HG03432 (cell line): ENCODE data around the gene CYP3A7.
"Not testable (repeated sequence)": the region's sequence is repeated elsewhere in the genome, so short reads cannot be mapped to it uniquely, and the experiment has no call there.

ENCODE experiments used
- ATAC-seq: cut with Tn5 transposase; IDR thresholded peaks from one replicate; pipeline ENCODE4 v1.9.1; 2021; ENCODE audit warnings: mild to moderate bottlenecking, moderate library complexity; ENCODE audit not compliant: unreplicated experiment

Gene CYP3A7

DNA sequence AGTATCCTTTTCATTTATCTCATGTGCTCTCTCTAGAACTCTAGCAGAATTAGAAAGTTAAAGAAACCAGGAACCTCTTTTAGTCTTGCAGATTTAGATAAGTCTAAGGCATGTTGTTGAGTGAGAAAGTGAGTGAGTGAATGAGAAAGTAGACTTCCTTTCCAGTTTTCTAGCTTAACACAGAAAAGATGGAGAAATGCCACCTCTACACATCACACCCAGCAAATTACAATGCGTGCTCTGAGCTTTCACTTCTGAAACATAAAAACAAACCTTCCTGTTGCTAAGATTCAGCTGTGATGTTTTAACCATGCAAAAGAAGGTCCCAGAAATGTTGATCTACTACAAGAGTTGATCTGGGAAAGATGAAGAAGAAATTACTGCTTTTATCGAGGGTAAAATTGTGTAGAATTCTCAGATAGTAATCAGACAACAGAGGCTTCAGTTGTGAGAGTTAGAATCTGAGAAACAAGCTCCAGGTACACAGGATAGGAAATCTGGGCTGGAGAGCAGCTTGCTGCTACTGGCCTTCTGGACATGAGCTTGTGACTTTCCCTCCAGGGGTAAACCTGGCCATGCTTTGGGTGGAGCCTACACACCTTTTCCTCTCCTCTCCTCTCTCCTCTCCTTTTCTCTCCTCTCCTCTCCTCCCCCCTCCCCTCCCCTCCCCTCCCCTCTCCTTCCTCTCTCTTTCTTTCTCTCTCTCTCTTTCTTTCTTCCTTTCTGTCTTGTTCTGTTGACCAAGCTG, 59.8 kb downstream of the CYP3A7 start:
- no peak for ATAC-seq

DNA sequence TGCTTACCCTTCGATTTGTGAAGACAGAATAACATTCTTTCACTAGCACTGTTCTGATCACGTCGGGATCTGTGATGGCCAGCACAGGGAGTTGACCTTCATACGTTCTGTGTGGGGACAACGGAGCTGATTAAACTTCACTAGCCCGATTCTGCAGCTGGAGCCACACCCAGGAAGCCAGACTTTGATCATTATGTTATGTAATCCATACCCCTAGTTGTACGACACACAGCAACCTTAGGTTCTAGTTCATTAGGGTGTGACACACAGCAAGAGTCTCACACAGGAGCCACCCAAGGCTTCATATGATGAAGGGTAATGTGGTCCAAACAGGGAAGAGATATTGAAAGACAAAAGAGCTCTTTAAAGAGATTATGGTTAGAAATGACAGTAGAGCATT, 62.4 kb downstream of the CYP3A7 start:
- ATAC-seq, result no peak

DNA sequence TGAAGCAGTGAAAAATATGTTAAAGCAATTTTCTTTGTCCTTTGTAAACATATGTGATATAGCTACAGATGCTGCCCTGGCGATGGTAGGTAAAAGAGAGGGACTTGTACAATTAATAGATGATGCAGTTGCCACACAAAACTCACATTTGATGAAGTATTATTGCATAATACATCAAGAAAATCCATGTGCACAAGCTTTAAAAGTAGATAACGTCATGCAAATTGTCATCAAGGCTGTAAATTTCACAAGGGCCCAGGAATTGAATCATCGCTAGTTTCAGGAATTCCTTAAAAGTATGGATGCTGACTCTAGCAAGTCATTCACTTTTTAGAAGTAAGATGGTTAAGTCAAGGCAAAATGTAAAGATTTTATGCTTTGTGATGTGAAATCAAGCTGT, 65.2 kb downstream of the CYP3A7 start:
- ATAC-seq, result no peak

DNA sequence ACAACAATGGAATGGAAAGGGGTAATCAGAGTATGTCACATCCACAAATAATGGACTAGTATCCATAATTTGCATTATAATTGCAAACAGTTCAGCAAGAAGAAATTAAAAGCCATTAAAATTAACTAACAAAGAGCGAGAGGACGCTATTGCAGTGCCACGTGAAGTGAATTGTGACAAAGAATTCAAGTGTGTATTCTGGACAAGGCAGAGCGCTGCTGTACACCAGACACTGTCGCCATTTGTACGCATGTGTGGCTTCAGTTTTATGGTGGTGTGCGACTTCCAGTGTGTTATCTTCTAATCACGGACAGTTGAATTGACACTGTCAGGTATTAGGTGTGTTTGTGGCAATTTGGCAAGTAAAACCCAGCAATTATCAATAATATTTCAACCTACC, 66.5 kb downstream of the CYP3A7 start:
- no peak for ATAC-seq

DNA sequence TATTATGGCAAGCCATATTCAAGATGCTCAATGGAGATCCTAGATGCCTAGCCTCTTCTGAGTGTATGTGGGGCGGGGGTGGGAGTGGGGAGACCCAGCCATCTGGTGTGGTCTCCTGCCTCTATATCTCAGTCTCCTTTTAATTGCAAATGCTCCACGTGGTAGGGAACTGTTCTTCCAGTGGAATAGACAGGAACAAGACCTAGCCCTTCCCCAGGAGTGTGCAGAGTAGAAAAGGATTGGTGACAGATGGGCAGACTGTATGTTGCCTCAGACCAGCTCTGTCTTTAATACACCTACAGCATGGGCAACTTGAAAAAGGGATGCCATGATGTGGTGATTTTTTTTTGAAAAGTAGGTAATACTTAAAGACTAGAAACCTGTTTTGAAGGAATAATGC, 67.8 kb downstream of the CYP3A7 start:
- ATAC-seq, result no peak

DNA sequence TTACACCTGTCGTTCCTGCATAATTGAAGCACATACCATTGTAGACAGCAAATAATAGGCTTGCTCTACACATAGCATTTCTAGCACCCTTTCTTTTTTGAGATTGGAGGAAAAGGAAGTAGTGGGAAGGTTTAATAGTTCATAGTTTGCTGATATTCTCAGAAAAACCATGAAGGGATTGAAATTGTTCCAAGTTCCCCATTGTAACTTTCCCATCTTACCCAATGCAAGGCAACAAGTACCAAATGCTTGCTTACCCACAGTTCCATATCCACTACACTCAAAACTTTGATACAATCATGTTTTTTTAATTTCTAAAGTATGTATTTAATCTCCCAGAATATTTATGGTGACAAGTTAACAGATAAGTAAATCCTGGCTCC, 69.0 kb downstream of the CYP3A7 start:
- no peak for ATAC-seq

DNA sequence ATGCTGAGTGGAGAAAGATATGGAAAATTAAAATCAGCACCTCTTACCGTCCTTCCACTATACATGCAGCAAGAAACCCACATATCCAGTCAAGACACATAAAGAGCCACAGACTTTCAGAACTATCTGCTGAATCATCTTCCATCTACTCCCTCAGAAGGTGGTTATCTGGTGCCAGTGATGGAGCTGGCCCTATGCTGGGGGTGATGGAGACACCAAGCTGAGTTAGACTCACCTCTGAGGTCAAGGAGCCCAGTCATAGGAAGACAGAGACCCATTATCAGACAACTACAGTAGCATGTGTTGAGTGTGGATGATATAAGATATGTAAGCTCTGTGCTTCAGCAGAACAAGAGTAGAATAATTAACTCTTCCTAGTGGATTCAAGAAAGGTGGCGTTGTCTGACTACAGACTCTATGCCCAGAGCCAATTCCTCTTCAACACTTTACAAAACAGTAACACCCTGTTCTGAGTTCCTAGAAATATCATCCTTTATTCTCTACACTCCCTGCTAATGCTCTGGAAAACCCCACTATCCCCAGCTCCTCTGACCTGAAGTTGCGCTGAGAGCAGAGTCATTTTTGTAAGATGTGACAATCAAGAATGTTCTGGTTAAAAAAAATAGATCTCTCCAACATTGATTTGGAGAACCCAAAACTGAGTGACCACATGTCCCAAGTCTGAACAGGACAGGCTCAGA, 69.5 kb downstream of the CYP3A7 start:
- ATAC-seq, result no peak

DNA sequence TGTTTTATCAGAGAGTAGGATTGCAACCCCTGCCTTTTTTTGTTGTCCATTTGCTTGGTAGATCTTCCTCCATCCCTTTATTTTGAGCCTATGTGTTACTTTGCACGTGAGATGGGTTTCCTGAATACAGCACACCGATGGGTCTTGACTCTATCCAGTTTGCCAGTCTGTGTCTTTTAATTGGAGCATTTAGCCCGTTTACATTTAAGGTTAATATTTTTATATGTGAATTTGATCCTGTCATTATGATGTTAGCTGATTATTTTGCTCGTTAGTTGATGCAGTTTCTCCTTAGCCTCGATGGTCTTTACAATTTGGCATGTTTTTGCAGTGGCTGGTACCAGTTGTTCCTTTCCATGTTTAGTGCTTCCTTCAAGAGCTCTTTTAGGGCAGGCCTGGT, 77.1 kb downstream of the CYP3A7 start:
- ATAC-seq, result not testable (repeated sequence)
